ENCODE measurements around the gene ACTA2. TPM values are rescaled to one million over a fixed set of nuclear protein-coding genes. Genes with fewer than 3 reads are reported as not detected.

ACTA2 gene
- total RNA-seq, 120 experiments from 2014 or later: 7.4 to 523 (median 26.5) TPM

Other genes with a start within 250 kb of the ACTA2 start
- gene LIPK, start 246.5 kb downstream of the ACTA2 start, total RNA-seq: not detected
- under 1 TPM in 4 of 120 experiments, not detected in 116; 0.42 to 0.98 (median 0.55) TPM for gene LIPN, start 192.8 kb downstream of the ACTA2 start, total RNA-seq
- gene LIPM, start 150.0 kb downstream of the ACTA2 start, total RNA-seq: not detected
- 1 to 10 TPM in 29 of 120 experiments, under 1 TPM in 51, not detected in 40; 0.21 to 5.8 (median 0.75) TPM for gene ANKRD22, start 100.9 kb downstream of the ACTA2 start, total RNA-seq
- gene STAMBPL1, start 72.5 kb downstream of the ACTA2 start, total RNA-seq: 10 to 100 TPM; 18.3 to 63.7 (median 43.9) TPM
- 10 to 100 TPM in 77 of 120 experiments, 1 to 10 TPM in 43; 3.2 to 28.4 (median 12.1) TPM for gene FAS, start 38.0 kb upstream of the ACTA2 start, total RNA-seq